ENCODE data around the gene CD55.

DNA sequence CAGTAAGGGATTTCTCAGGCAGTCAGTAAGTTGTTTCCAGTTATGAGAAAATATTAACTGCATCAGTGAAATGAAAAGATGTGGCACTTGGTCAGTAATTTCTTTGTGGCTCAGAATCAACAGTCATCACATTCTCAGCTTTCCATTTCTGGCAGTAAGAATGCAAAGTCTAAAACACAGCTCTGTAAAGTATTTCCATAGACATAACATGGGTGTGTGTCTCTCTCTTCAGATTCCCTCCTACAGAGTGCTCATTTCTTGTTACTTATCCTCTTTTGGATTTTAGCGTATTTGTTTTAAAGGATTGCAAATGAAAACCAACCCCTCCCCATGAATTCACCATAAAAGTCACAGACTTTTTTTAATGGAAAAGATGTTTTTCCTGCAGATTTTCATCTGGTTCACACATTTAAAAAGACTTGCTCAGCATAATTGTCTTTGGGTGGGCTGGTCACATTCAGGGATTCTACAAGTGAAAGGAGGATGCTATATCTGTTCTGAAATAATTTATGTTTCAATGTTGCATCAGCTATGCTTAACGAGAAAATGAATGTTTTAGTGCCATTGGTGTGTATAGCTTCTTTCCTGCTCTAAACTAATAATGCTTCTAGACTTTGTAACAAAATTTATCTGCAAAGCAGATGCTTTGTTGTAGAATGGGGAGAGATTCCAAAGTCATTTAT lies 34.6 kb upstream of the CD55 start:
- TF ChIP-seq JUND (IDR thresholded peaks at IDR 0.05), result no peak
- no peak for TF ChIP-seq EZH2phosphoT487 (IDR thresholded peaks at IDR 0.05; ENCODE audit: borderline replicate concordance, low read depth)
- TF ChIP-seq, protein P1, sequence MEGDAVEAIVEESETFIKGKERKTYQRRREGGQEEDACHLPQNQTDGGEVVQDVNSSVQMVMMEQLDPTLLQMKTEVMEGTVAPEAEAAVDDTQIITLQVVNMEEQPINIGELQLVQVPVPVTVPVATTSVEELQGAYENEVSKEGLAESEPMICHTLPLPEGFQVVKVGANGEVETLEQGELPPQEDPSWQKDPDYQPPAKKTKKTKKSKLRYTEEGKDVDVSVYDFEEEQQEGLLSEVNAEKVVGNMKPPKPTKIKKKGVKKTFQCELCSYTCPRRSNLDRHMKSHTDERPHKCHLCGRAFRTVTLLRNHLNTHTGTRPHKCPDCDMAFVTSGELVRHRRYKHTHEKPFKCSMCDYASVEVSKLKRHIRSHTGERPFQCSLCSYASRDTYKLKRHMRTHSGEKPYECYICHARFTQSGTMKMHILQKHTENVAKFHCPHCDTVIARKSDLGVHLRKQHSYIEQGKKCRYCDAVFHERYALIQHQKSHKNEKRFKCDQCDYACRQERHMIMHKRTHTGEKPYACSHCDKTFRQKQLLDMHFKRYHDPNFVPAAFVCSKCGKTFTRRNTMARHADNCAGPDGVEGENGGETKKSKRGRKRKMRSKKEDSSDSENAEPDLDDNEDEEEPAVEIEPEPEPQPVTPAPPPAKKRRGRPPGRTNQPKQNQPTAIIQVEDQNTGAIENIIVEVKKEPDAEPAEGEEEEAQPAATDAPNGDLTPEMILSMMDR (IDR thresholded peaks at IDR 0.05), result no peak
- no peak for TF ChIP-seq SMC3 (IDR thresholded peaks at IDR 0.05; ENCODE audit: low read depth, low read length)
- TF ChIP-seq RCOR1 (IDR thresholded peaks at IDR 0.05; ENCODE audit: low read length), result no peak
- no peak for TF ChIP-seq MXI1 (IDR thresholded peaks at IDR 0.05; ENCODE audit: low read depth, low read length)
- TF ChIP-seq SIN3A (IDR thresholded peaks at IDR 0.05; ENCODE audit: borderline replicate concordance, low read depth, low read length), result no peak
- TF ChIP-seq RAD21 (IDR thresholded peaks at IDR 0.05; ENCODE audit: low read length), result no peak
- TF ChIP-seq POLR2AphosphoS5 (IDR thresholded peaks at IDR 0.05; ENCODE audit: low read depth, low read length), result no peak
- TF ChIP-seq USF2 (IDR thresholded peaks at IDR 0.05; ENCODE audit: borderline replicate concordance, low read depth, low read length), result no peak
- no peak for TF ChIP-seq NFIC (IDR thresholded peaks at IDR 0.05; ENCODE audit: borderline replicate concordance)
- TF ChIP-seq YY1 (IDR thresholded peaks at IDR 0.05; ENCODE audit: low read depth), result no peak
- no peak for TF ChIP-seq RXRA (IDR thresholded peaks at IDR 0.05; ENCODE audit: borderline replicate concordance, low read depth)
